Testis (tissue), 3 donors: ENCODE results near the gene ZNF814. TPM values are rescaled to one million over a fixed set of nuclear protein-coding genes. Genes with fewer than 3 reads are reported as not detected.
A peak's percentile ranks its signal among the peaks of the same experiment; 100 is the strongest.
"Not testable (repeated sequence)": the region's sequence is repeated elsewhere in the genome, so short reads cannot be mapped to it uniquely, and the experiment has no call there.

ENCODE experiments used
- DNase-seq: peaks from one replicate; pipeline ENCODE4 v3.0.0-alpha.2; 2019
- H3K27ac ChIP-seq, 2 donors: fragments of 200-600 bp; sonication (generic); one replicate each; pipeline ENCODE4 v1.5.1; 2019
- H3K27me3 ChIP-seq: fragments of 200-600 bp; sonication (generic); one replicate; pipeline ENCODE4 v1.5.1; 2019
- H3K36me3 ChIP-seq: fragments of 200-600 bp; sonication (generic); one replicate; pipeline ENCODE4 v1.5.1; 2017; ENCODE audit warnings: low read depth; ENCODE audit errors: missing control alignments
- H3K4me1 ChIP-seq: fragments of 200-600 bp; sonication (generic); one replicate; pipeline ENCODE4 v1.5.1; 2019
- H3K4me3 ChIP-seq, 2 donors: fragments of 200-600 bp; sonication (generic); one replicate each; pipeline ENCODE4 v1.5.1; 2017 to 2019
- H3K9me3 ChIP-seq: fragments of 200-600 bp; sonication (generic); one replicate; pipeline ENCODE4 v1.5.1; 2017
- CTCF ChIP-seq, 3 experiments: fragments of 450-650 bp in 2 of 3; fragments of 200-600 bp in 1 of 3; sonication (generic) in 1 of 3; IDR thresholded peaks; one replicate each; pipeline ENCODE4 v1.5.1; 2016 to 2019; ENCODE audit warnings: antibody characterized with exemption in 3 of 3, mild to moderate bottlenecking in 2 of 3, moderate library complexity in 1 of 3
- POLR2A ChIP-seq: fragments of 450-650 bp; IDR thresholded peaks from one replicate; pipeline ENCODE4 v1.6.1; 2017; ENCODE audit warnings: antibody characterized with exemption, mild to moderate bottlenecking, moderate library complexity
- WGBS, 2 donors: methylation state at CpG; one replicate each; pipeline ENCODE4 v1.1.5; 2018; 5-methylcytosine and 5-hydroxymethylcytosine counted together
- intact Hi-C: fragments of 100-400 bp; cut with DNase I; formaldehyde crosslinking; loops from one replicate; pipeline ENCODE4 v1.15.1; 2023; ENCODE audit warnings: low total_unique reads
- polyA plus RNA-seq: library from polyadenylated mRNA; stranded (reverse); fragments of 350-450 nt; fragmentation: Illumina TruSeq; extraction: RNeasy Lipid Tissue Mini Kit (QIAGEN cat#74804); gene quantifications from one replicate; pipeline ENCODE4 v1.2.3, GENCODE V29; 2014; ENCODE audit warnings: low read depth, low replicate concordance; ENCODE audit not compliant: insufficient read depth
- total RNA-seq, 2 donors: library from RNA; depleted of rRNA; stranded (reverse); fragments of >200 nt; gene quantifications; one replicate each; pipeline ENCODE4 v1.2.3, GENCODE V29; 2016

Gene ZNF814
- total and polyA plus RNA-seq, 3 donors from 2014 or later = 21.8 to 54.8 (median 38.4) TPM

GRCh38 chr19:57888107-57888559, 704 bp downstream of the ZNF814 start:
- intact Hi-C loops = no loop called here
- Histone ChIP-seq H3K4me1 (peaks cover 2% of the 10 kb centered on the region), H3K9me3 (no peaks in the 10 kb centered on the region)

GRCh38 chr19:57887195-57887941, 1.5 kb downstream of the ZNF814 start:
- DNase-seq = peak; percentile 31
- intact Hi-C loops = no loop called here
- H3K4me3 ChIP-seq = peak overlapping the region in 1 of 2 donors; percentile 91

More at GRCh38 chr19:57888107-57888559, 704 bp downstream of the ZNF814 start:
- TF ChIP-seq CTCF (IDR thresholded peaks at IDR 0.05) (no peak), POLR2A (no peak)
- 6 to 8% methylated on average over 8 of the region's 8 CpGs for WGBS, 2 donors
- Histone ChIP-seq H3K36me3 (no peaks in the 10 kb centered on the region), H3K27me3 (no peaks in the 10 kb centered on the region), H3K4me3 (peak overlapping the region; percentile 70 to 91), H3K27ac (peak overlapping the region; percentile 62 to 77)
- no peak for DNase-seq

GRCh38 chr19:57886046-57886445, 2.8 kb downstream of the ZNF814 start:
- Histone ChIP-seq H3K9me3 (no peaks in the 10 kb centered on the region), H3K27ac (no peak overlapping the region), H3K36me3 (no peaks in the 10 kb centered on the region), H3K27me3 (no peaks in the 10 kb centered on the region), H3K4me1 (peaks cover 2% of the 10 kb centered on the region), H3K4me3 (no peak overlapping the region)
- intact Hi-C loops = no loop called here
- DNase-seq = no peak
- WGBS, 2 donors = 75 to 86% methylated on average over 3 of the region's 3 CpGs
- no peak for TF ChIP-seq POLR2A
- no peak for TF ChIP-seq CTCF (IDR thresholded peaks at IDR 0.05)

More at GRCh38 chr19:57887195-57887941, 1.5 kb downstream of the ZNF814 start:
- peaks cover 2% of the 10 kb centered on the region for H3K4me1 ChIP-seq
- no peak for TF ChIP-seq CTCF (IDR thresholded peaks at IDR 0.05)
- no peak for TF ChIP-seq POLR2A
- H3K36me3 ChIP-seq = no peaks in the 10 kb centered on the region
- H3K27ac ChIP-seq = no peak overlapping the region
- no peaks in the 10 kb centered on the region for H3K27me3 ChIP-seq
- 13 to 15% methylated on average over 6 of the region's 6 CpGs for WGBS, 2 donors
- H3K9me3 ChIP-seq = no peaks in the 10 kb centered on the region

- H3K9me3 ChIP-seq, DNase-seq, H3K27ac ChIP-seq, H3K4me3 ChIP-seq, H3K4me1 ChIP-seq, H3K27me3 ChIP-seq, intact Hi-C loops, H3K36me3 ChIP-seq: not testable (repeated sequence)
- WGBS, 2 donors = 85 to 94% methylated on average over 8 of the region's 8 CpGs
Measured at GRCh38 chr19:57873883-57874799, 14.7 kb downstream of the ZNF814 start.

GRCh38 chr19:57872450-57872849, 16.4 kb downstream of the ZNF814 start:
- Histone ChIP-seq H3K9me3 (no peaks in the 10 kb centered on the region), H3K4me1 (no peaks in the 10 kb centered on the region), H3K27ac (no peak overlapping the region), H3K4me3 (no peak overlapping the region), H3K27me3 (no peaks in the 10 kb centered on the region), H3K36me3 (no peaks in the 10 kb centered on the region)
- no peak for DNase-seq
- intact Hi-C loops = no loop called here
- TF ChIP-seq CTCF (IDR thresholded peaks at IDR 0.05) (no peak), POLR2A (no peak)
